WTC11 (cell line): Measurements from ENCODE around the gene LRRC57. TPM values are rescaled to one million over a fixed set of nuclear protein-coding genes. Genes with fewer than 3 reads are reported as not detected.

Experiments used
- ATF1 ChIP-seq: sonication (generic); formaldehyde crosslinking; IDR thresholded peaks from 2 replicates; pipeline ENCODE4 v1.8.1; 2023; ENCODE audit warnings: mild to moderate bottlenecking, moderate library complexity, missing genetic modification reagents
- CREM ChIP-seq: sonication (generic); formaldehyde crosslinking; IDR thresholded peaks from 2 replicates; pipeline ENCODE4 v1.8.1; 2022; ENCODE audit warnings: mild to moderate bottlenecking, missing genetic modification reagents, moderate library complexity
- FOXK1 ChIP-seq: sonication (generic); formaldehyde crosslinking; IDR thresholded peaks from 2 replicates; pipeline ENCODE4 v1.8.0; 2022; ENCODE audit warnings: mild to moderate bottlenecking, moderate library complexity, missing genetic modification reagents
- JAZF1 ChIP-seq: fragments of 250-450 bp; sonication (Bioruptor Pico); IDR thresholded peaks from 2 replicates; pipeline ENCODE4 v1.9.0; 2021; ENCODE audit warnings: moderate library complexity, mild to moderate bottlenecking, inconsistent platforms
- NFATC4 ChIP-seq: fragments of 250-450 bp; sonication (Bioruptor Pico); IDR thresholded peaks from 2 replicates; pipeline ENCODE4 v1.9.0; 2021; ENCODE audit warnings: mild to moderate bottlenecking
- NFYB ChIP-seq: sonication (generic); formaldehyde crosslinking; conservative IDR thresholded peaks from 2 replicates; pipeline ENCODE4 v1.8.0; 2022; ENCODE audit warnings: low read depth, missing genetic modification reagents
- ZNF219 ChIP-seq: sonication (generic); formaldehyde crosslinking; IDR thresholded peaks from 2 replicates; pipeline ENCODE4 v1.8.0; 2023; ENCODE audit warnings: missing genetic modification reagents, mild to moderate bottlenecking, borderline replicate concordance
- ZNF396 ChIP-seq: fragments of 250-450 bp; sonication (Bioruptor Pico); IDR thresholded peaks from 2 replicates; pipeline ENCODE4 v1.8.0; 2021; ENCODE audit warnings: mild to moderate bottlenecking, moderate library complexity, borderline replicate concordance
- ZNF423 ChIP-seq: fragments of 250-450 bp; sonication (Bioruptor Pico); IDR thresholded peaks from 2 replicates; pipeline ENCODE4 v2.1.2; 2022; ENCODE audit warnings: mild to moderate bottlenecking, moderate library complexity
- total RNA-seq: library from RNA; stranded (reverse); gene quantifications from 3 replicates; pipeline ENCODE4 v1.2.3, GENCODE V29; 2021
- TF ChIP-seq, protein P1 (sequence below): sonication (generic); formaldehyde crosslinking; IDR thresholded peaks from 2 replicates; pipeline ENCODE4 v1.8.0; 2022; ENCODE audit warnings: mild to moderate bottlenecking, missing genetic modification reagents
- TF ChIP-seq, protein P2 (sequence below): fragments of 250-450 bp; sonication (Bioruptor Pico); IDR thresholded peaks from 2 replicates; pipeline ENCODE4 v1.9.0; 2021; ENCODE audit warnings: mild to moderate bottlenecking
- TF ChIP-seq, protein P3 (sequence below): sonication (generic); formaldehyde crosslinking; IDR thresholded peaks from 2 replicates; pipeline ENCODE4 v1.8.1; 2023; ENCODE audit warnings: mild to moderate bottlenecking, missing genetic modification reagents, moderate library complexity
- TF ChIP-seq, protein P4 (sequence below): sonication (generic); formaldehyde crosslinking; IDR thresholded peaks from 2 replicates; pipeline ENCODE4 v1.8.1; 2023; ENCODE audit warnings: mild to moderate bottlenecking, moderate library complexity, missing genetic modification reagents
- TF ChIP-seq, protein P5 (sequence below): sonication (generic); formaldehyde crosslinking; IDR thresholded peaks from 2 replicates; pipeline ENCODE4 v1.8.1; 2022; ENCODE audit warnings: mild to moderate bottlenecking, missing genetic modification reagents, moderate library complexity, borderline replicate concordance
- TF ChIP-seq, protein P6 (sequence below): sonication (generic); formaldehyde crosslinking; IDR thresholded peaks from 2 replicates; pipeline ENCODE4 v1.8.1; 2022; ENCODE audit warnings: mild to moderate bottlenecking, moderate library complexity, missing genetic modification reagents
- TF ChIP-seq, protein P7 (sequence below): sonication (generic); formaldehyde crosslinking; IDR thresholded peaks from 2 replicates; pipeline ENCODE4 v1.8.1; 2023; ENCODE audit warnings: mild to moderate bottlenecking, missing genetic modification reagents, moderate library complexity
- TF ChIP-seq, protein P8 (sequence below): sonication (generic); formaldehyde crosslinking; IDR thresholded peaks from 2 replicates; pipeline ENCODE4 v1.8.1; 2022; ENCODE audit warnings: low read depth, mild to moderate bottlenecking, moderate library complexity, missing genetic modification reagents, borderline replicate concordance

The LRRC57 gene
- total RNA-seq, 1 experiment from 2014 or later: 13.3 TPM

DNA sequence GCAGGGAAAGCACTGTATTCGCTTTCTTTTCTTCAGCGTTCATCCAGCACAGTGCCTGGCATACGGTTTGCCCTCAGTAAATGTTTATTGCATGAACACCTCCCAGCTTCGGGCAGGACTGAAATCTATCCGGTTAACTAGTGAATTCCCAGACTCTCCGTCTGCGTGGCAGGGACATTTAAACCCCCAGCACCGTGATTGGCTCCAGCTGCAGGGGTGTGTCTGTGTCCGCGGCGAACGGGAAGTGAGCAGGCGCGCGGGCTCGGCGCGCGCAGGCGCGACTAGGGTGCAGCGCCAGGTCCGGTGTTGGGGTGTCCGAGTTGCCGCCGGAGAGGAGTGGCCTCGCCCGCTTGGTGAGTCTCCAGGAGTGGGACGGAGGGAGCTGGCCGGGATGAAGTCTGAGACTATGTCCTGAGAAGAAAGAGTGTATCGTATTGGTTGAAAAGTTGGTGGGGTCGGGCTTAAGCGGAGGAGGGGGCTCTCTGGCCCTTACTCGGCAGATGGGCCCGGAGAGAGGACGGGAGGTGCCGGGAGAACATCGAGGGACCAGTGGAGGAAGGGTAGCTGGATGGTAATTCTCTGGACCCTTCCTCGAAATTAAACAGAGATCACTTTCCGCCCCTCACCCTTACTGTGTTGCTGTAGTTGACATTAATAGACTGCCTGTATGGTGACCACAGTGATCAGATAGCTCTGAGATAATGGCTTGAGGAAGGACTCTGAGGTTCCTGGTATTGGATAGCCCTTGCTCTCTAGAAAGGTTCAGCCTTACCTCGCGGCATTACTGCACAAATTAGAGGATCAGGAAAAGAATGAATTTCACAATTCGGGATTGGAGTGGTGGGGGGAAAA, 53.0 kb downstream of the LRRC57 start, which contains the start of gene SNAP23 (continued):
- TF ChIP-seq NFYB (CRISPR knock-in tag) (peak; percentile 86), ZNF423 (CRISPR knock-in tag) (no peak), ZNF219 (CRISPR knock-in tag) (no peak), NFATC4 (CRISPR knock-in tag) (no peak), JAZF1 (CRISPR knock-in tag) (no peak), CREM (CRISPR knock-in tag) (0 out of 2 replicates have a peak, but pooled peaks have one; percentile 23), ZNF396 (CRISPR knock-in tag) (no peak), ATF1 (no peak), FOXK1 (peak; percentile 62; the same call in 1 of the 2 replicates)
- TF ChIP-seq, protein P1, sequence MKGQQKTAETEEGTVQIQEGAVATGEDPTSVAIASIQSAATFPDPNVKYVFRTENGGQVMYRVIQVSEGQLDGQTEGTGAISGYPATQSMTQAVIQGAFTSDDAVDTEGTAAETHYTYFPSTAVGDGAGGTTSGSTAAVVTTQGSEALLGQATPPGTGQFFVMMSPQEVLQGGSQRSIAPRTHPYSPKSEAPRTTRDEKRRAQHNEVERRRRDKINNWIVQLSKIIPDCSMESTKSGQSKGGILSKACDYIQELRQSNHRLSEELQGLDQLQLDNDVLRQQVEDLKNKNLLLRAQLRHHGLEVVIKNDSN (CRISPR knock-in tag): peak; percentile 44; the same call in 1 of the 2 replicates
- TF ChIP-seq, protein P2, sequence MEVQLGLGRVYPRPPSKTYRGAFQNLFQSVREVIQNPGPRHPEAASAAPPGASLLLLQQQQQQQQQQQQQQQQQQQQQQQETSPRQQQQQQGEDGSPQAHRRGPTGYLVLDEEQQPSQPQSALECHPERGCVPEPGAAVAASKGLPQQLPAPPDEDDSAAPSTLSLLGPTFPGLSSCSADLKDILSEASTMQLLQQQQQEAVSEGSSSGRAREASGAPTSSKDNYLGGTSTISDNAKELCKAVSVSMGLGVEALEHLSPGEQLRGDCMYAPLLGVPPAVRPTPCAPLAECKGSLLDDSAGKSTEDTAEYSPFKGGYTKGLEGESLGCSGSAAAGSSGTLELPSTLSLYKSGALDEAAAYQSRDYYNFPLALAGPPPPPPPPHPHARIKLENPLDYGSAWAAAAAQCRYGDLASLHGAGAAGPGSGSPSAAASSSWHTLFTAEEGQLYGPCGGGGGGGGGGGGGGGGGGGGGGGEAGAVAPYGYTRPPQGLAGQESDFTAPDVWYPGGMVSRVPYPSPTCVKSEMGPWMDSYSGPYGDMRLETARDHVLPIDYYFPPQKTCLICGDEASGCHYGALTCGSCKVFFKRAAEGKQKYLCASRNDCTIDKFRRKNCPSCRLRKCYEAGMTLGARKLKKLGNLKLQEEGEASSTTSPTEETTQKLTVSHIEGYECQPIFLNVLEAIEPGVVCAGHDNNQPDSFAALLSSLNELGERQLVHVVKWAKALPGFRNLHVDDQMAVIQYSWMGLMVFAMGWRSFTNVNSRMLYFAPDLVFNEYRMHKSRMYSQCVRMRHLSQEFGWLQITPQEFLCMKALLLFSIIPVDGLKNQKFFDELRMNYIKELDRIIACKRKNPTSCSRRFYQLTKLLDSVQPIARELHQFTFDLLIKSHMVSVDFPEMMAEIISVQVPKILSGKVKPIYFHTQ: no peak
- TF ChIP-seq, protein P3, sequence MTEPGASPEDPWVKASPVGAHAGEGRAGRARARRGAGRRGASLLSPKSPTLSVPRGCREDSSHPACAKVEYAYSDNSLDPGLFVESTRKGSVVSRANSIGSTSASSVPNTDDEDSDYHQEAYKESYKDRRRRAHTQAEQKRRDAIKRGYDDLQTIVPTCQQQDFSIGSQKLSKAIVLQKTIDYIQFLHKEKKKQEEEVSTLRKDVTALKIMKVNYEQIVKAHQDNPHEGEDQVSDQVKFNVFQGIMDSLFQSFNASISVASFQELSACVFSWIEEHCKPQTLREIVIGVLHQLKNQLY (CRISPR knock-in tag): no peak
- TF ChIP-seq, protein P4, sequence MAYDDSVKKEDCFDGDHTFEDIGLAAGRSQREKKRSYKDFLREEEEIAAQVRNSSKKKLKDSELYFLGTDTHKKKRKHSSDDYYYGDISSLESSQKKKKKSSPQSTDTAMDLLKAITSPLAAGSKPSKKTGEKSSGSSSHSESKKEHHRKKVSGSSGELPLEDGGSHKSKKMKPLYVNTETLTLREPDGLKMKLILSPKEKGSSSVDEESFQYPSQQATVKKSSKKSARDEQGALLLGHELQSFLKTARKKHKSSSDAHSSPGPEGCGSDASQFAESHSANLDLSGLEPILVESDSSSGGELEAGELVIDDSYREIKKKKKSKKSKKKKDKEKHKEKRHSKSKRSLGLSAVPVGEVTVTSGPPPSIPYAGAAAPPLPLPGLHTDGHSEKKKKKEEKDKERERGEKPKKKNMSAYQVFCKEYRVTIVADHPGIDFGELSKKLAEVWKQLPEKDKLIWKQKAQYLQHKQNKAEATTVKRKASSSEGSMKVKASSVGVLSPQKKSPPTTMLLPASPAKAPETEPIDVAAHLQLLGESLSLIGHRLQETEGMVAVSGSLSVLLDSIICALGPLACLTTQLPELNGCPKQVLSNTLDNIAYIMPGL (CRISPR knock-in tag): peak; percentile 54; the same call in 1 of the 2 replicates
- TF ChIP-seq, protein P5, sequence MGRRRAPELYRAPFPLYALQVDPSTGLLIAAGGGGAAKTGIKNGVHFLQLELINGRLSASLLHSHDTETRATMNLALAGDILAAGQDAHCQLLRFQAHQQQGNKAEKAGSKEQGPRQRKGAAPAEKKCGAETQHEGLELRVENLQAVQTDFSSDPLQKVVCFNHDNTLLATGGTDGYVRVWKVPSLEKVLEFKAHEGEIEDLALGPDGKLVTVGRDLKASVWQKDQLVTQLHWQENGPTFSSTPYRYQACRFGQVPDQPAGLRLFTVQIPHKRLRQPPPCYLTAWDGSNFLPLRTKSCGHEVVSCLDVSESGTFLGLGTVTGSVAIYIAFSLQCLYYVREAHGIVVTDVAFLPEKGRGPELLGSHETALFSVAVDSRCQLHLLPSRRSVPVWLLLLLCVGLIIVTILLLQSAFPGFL (CRISPR knock-in tag): no peak
- TF ChIP-seq, protein P6, sequence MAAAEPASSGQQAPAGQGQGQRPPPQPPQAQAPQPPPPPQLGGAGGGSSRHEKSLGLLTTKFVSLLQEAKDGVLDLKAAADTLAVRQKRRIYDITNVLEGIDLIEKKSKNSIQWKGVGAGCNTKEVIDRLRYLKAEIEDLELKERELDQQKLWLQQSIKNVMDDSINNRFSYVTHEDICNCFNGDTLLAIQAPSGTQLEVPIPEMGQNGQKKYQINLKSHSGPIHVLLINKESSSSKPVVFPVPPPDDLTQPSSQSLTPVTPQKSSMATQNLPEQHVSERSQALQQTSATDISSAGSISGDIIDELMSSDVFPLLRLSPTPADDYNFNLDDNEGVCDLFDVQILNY (CRISPR knock-in tag): 0 out of 2 replicates have a peak, but pooled peaks have one; percentile 61
- TF ChIP-seq, protein P7, sequence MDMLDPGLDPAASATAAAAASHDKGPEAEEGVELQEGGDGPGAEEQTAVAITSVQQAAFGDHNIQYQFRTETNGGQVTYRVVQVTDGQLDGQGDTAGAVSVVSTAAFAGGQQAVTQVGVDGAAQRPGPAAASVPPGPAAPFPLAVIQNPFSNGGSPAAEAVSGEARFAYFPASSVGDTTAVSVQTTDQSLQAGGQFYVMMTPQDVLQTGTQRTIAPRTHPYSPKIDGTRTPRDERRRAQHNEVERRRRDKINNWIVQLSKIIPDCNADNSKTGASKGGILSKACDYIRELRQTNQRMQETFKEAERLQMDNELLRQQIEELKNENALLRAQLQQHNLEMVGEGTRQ (CRISPR knock-in tag): no peak
- TF ChIP-seq, protein P8, sequence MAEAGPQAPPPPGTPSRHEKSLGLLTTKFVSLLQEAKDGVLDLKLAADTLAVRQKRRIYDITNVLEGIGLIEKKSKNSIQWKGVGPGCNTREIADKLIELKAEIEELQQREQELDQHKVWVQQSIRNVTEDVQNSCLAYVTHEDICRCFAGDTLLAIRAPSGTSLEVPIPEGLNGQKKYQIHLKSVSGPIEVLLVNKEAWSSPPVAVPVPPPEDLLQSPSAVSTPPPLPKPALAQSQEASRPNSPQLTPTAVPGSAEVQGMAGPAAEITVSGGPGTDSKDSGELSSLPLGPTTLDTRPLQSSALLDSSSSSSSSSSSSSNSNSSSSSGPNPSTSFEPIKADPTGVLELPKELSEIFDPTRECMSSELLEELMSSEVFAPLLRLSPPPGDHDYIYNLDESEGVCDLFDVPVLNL (CRISPR knock-in tag): no peak
